IPS-NIHi7 (cell line): ENCODE results near the gene LHFPL2.
"Not testable (repeated sequence)": the region's sequence is repeated elsewhere in the genome, so short reads cannot be mapped to it uniquely, and the experiment has no call there.

ENCODE experiments used
- DNase-seq: peaks from one replicate; pipeline ENCODE4 v3.0.0; 2012; ENCODE audit warnings: mixed read lengths; ENCODE audit errors: extremely low spot score

The LHFPL2 gene

DNA sequence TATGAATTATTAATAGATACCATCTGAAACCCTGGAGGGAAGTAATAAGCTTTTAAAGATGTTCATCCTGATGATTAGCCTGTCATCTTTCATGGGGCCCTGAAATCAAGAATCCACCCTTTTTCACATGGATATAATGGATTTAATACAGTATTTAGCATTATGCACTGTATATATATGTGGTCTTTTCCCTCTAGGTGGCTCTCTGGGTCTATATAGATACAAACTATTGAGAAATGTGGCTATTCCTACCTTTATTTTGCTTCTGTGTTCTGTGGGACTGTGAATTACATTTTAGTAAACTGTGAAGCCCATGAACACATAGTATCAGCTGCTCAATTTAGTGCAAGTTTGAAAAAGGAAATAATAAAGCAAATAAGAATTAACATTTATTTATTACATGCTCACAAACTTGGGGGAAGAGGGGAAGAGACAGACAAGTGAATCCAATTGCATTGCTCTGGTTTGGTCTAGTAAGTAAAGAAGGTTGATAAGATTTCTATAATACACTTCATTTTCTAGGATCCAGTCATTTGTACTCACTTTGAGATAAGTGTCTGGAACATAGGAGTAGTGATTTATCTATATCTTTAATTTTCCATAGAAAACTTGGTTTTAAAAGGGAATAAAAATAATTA lies 176.0 kb downstream of the LHFPL2 start:
- DNase-seq = no peak

DNA sequence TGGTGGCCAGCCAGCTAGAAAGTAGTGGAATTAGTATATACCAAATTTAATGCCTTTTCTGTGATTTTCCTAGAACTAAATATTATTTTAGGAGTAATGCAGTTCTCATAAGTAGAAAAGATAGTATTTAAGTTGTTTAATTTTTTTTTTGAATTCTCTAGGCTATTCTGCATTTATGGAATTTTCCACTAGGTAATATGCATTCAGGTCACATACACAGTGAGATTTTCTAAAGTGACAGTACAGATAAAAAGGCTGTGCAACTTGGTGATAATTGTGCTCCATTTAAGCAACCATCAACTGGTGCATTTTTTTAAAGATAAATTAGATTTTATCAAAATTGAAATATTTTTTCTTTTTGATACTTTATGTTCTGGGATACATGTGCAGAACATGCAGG lies 176.7 kb downstream of the LHFPL2 start:
- DNase-seq = no peak

DNA sequence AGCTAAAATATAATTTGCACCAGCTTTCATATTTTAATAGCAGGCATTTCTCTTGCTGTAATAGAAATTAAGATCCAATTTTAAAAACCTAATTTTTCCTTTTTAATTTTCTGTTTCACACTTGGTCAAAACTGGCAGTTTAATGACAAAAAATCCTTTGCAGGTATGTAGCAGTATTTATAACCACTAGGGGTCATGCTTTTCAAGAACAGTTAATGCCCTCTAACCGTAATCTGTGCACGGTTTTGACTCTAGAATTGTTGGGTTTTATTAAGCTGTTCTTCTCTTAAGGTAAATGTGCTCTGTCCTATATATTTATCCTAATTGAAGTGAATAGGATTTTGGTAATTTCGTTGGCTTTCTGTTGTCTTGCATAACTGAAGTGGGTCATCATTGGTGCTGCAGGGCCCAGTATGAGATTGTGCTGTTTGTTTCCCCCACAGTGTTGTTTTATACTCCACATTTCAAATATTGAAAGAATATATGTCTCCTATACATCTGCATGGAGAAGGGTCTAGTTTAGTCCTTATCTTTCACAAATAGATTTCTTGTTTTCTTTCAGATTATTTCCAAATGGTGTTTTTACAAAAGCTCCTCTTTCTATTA lies 180.7 kb downstream of the LHFPL2 start:
- peak; percentile 30 for DNase-seq

DNA sequence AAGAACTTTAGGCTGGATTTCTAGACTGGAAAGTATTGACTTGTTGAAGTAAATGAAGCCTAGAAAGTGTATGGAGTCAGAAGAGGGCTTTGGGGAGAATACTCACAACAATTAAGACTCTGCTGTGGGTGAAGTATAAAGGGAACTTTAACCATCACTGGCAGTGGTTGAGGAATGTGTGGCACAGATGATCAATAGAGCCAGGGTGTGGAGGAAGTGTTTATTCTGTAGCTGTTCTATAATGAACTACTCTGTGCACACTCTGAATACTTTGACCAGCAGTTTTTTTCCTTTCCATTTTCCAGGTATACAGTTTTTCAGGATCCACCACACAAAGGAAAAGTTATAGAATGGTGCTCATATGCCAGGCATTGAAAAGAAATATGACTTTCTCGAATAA lies 181.4 kb downstream of the LHFPL2 start:
- DNase-seq = no peak

DNA sequence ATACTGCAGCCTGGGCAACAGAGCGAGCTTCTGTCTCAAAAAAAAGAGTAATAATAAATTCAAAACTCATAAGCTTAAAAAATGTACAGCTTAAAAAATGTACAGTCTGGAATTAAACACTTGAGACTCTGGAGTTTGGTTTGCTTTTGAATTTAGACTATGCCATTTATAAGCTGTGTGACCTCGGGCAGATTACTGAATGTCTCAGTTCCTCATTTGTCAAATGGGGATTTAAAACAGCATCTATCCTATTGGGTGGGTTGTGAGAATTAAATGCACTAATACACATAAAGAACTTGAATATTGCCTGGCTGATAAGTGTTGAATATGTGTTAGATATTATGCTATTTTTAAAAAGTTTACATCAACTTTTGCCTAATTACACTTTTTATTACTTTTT lies 189.7 kb downstream of the LHFPL2 start:
- DNase-seq = no peak

DNA sequence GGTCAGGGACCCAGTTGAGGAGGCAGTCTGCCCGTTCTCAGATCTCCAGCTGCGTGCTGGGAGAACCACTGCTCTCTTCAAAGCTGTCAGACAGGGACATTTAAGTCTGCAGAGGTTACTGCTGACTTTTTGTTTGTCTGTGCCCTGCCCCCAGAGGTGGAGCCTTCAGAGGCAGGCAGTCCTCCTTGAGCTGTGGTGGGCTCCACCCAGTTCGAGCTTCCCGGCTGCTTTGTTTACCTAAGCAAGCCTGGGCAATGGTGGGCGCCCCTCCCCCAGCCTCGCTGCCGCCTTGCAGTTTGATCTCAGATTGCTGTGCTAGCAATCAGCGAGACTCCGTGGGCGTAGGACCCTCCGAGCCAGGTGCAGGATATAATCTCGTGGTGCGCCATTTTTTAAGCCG lies 191.1 kb downstream of the LHFPL2 start:
- DNase-seq = not testable (repeated sequence)

DNA sequence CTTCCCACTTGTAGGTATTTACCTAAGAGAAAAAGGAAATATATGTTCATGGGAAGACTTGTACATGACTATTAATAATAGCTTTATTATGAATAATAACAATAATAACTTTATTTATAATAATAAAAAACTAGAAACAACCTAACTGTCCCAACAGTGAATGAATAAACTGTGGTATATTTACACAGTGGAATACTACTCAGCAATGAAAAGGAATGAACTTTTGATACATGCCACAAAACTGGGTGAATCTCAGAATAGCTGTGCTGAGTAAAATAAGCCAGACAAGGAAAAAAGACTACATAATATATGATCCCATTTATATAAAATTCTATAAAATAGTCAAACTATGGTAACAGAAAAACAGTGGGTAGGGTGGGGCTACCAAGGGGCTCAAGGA lies 199.5 kb downstream of the LHFPL2 start:
- no peak for DNase-seq

DNA sequence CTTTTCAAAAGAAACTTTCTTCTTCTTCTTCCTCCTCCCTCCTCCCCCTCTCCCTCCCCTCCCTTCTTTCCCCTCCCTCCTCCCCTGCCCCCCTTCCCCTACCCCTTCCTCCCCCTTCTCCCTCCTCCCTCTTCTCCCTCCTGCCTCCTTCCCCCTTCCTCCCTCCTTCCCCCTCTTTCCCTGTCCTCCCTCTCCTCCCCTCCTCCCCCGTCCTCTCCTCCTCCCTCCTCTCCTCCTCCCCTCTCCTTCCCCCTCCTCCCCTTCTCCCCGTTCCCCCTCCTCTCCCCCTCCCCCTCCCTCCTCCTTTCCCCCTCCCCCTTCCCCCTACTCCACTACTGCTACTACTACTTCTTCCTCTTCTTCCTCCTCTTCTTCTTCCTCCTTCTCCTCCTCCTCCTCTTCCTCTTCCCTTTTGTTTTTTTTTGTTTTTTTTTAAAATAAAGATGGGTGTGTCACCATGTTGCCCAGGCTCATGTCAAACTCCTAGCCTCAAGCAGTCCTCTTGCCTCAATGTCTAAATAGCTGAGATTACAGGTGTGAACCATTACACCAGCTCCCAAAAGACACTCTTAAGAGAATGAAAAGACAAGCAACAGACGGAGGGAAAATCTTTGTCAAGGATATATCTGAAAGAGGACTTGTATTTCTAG lies 200.7 kb downstream of the LHFPL2 start:
- DNase-seq = no peak
